Measurements from ENCODE around the gene PCDHGB3.
"Not testable (repeated sequence)": the region's sequence is repeated elsewhere in the genome, so short reads cannot be mapped to it uniquely, and the experiment has no call there.

Gene PCDHGB3

GRCh38 chr5:141392429-141393198 is 22.6 kb downstream of the PCDHGB3 start, which contains the start of gene PCDHGA8:
TSS of gene PCDHGA8 (plus strand) at chr5:141392633. CDS start at chr5:141392814, 181 bp downstream.
- no peak for DNase-seq (ENCODE audit: low read depth in 2 of 2)

GRCh38 chr5:141393267-141393666 is 23.2 kb downstream of the PCDHGB3 start:
- no peak for DNase-seq (ENCODE audit: low read depth in 2 of 2)

- DNase-seq (ENCODE audit: low read depth in 2 of 2): not testable (repeated sequence)
Measured at GRCh38 chr5:141394401-141395187, 24.6 kb downstream of the PCDHGB3 start.

- not testable (repeated sequence) for DNase-seq (ENCODE audit: low read depth in 2 of 2)
Measured at GRCh38 chr5:141397756-141398551, 27.9 kb downstream of the PCDHGB3 start, which contains the start of gene PCDHGB5. TSS of gene PCDHGB5 (plus strand) at chr5:141397947. CDS start at chr5:141398128, 181 bp downstream.

GRCh38 chr5:141398608-141399007 is 28.6 kb downstream of the PCDHGB3 start:
- no peak for DNase-seq (ENCODE audit: low read depth in 2 of 2)

- no peak for DNase-seq (ENCODE audit: low read depth in 2 of 2)
Measured at GRCh38 chr5:141399555-141400258, 29.7 kb downstream of the PCDHGB3 start.

GRCh38 chr5:141402553-141403243 is 32.7 kb downstream of the PCDHGB3 start, which contains the start of gene PCDHGA9:
TSS of gene PCDHGA9 (plus strand) at chr5:141402778. CDS start at chr5:141402953, 175 bp downstream.
- DNase-seq (ENCODE audit: low read depth in 2 of 2): no peak

DNA sequence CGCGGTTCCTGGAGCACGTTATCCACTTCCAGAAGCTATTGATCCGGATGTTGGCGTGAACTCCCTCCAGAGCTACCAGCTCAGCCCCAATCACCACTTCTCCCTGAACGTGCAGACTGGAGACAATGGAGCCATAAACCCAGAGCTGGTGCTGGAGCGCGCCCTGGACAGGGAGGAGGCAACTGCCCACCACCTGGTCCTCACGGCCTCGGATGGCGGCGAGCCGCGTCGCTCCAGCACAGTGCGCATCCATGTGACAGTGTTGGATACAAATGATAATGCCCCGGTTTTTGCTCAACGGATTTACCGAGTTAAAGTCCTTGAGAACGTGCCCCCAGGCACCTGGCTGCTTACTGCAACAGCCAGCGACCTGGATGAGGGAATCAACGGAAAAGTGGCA is 33.3 kb downstream of the PCDHGB3 start:
- DNase-seq (ENCODE audit: low read depth in 2 of 2): no peak

GRCh38 chr5:141407790-141408505 is 37.9 kb downstream of the PCDHGB3 start, which contains the start of gene PCDHGB6:
TSS of gene PCDHGB6 (plus strand) at chr5:141408021. CDS start at chr5:141408203, 182 bp downstream.
- not testable (repeated sequence) for DNase-seq (ENCODE audit: low read depth in 2 of 2)

GRCh38 chr5:141409598-141410306 is 39.7 kb downstream of the PCDHGB3 start:
- no peak for DNase-seq (ENCODE audit: low read depth in 2 of 2)

- DNase-seq (ENCODE audit: low read depth in 2 of 2): no peak
Measured at GRCh38 chr5:141411575-141411974, 41.5 kb downstream of the PCDHGB3 start.

DNA sequence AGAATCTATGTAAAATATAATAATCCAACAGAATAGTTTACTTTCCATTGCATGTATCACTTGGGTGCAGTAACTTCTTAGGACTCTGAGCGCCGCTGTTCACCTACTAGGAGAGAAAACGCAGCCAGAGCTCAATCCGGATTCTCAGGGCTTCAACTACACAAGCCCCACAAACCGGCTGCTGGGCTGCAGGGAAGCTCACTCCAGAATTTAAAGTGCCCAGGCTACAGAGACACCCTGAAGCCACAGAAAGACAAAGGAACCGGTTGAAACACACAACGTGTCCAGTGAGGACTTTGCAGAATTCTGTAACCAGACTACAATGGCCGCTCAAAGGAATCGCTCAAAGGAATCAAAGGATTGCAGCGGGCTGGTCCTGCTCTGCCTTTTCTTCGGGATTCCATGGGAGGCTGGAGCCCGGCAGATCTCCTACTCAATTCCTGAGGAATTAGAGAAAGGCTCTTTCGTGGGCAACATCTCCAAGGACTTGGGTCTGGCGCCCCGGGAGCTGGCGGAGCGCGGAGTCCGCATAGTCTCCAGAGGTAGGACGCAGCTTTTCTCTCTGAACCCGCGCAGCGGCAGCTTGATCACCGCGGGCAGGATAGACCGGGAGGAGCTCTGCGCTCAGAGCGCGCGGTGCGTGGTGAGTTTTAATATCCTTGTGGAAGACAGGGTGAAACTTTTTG is 43.0 kb downstream of the PCDHGB3 start, which contains the start of gene PCDHGA10:
PCDHGA10 (plus strand) TSS at position 134 of the 686 bp plus-strand sequence; CDS start at position 323, 189 bp downstream.
- peak; percentile 35 to 41 for DNase-seq (ENCODE audit: low read depth in 2 of 2)

- DNase-seq (ENCODE audit: low read depth in 2 of 2): no peak
Measured at GRCh38 chr5:141413540-141414069, 43.6 kb downstream of the PCDHGB3 start.

- not testable (repeated sequence) for DNase-seq (ENCODE audit: low read depth in 2 of 2)
Measured at GRCh38 chr5:141414548-141415274, 44.7 kb downstream of the PCDHGB3 start.

- DNase-seq (ENCODE audit: low read depth in 2 of 2): not testable (repeated sequence)
Measured at GRCh38 chr5:141415275-141415618, 45.2 kb downstream of the PCDHGB3 start.

GRCh38 chr5:141417494-141418172 is 47.6 kb downstream of the PCDHGB3 start, which contains the start of gene PCDHGB7:
TSS of gene PCDHGB7 (plus strand) at chr5:141417677. CDS start at chr5:141417860, 183 bp downstream.
- DNase-seq (ENCODE audit: low read depth in 2 of 2): not testable (repeated sequence)
